GM18508 (cell line): ENCODE measurements around the gene CSN2.

Experiments used
- ATAC-seq: cut with Tn5 transposase; IDR thresholded peaks from one replicate; pipeline ENCODE4 v1.9.1; 2021; ENCODE audit warnings: moderate number of reproducible peaks; ENCODE audit not compliant: insufficient read depth, unreplicated experiment

CSN2 gene

GRCh38 chr4:69909195-69909594 lies 56.3 kb downstream of the CSN2 start:
- ATAC-seq, result no peak

DNA sequence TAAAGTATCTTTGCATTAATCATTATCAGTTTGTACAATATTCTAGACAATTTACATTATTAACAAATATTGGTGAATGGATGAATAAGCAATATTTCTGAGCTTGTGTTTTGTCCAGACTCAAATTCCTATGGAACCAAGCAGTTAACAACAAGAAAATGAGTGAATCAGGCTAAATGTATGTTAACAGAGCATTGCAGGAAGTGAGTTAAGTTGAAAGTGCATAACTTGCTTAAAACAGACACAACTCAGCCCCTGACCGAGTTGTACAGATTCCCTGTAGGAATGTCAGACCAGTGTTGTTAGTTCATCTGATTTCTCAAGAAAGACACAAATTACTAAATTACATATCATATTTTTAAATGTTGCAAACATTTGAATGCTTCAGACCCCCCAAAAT lies 58.4 kb downstream of the CSN2 start:
- ATAC-seq, result no peak
